ENCODE measurements around the gene BEGAIN. TPM values are rescaled to one million over a fixed set of nuclear protein-coding genes. Genes with fewer than 3 reads are reported as not detected.

The BEGAIN gene
- total and polyA plus RNA-seq, 2 of the 8 experiments (the other 6 are each of a cell fraction or from before 2014, with no cell fraction given): 2.9 to 3.0 TPM

GRCh38 chr14:100525615-100526014 is 61.6 kb downstream of the BEGAIN start (continued):
- TF ChIP-seq BCL11A (IDR thresholded peaks at IDR 0.05; ENCODE audit: low read depth in 2 of 2, low read length in 2 of 2): no peak
- TF ChIP-seq FOSL1 (IDR thresholded peaks at IDR 0.05; ENCODE audit: insufficient read depth, low read depth, low read length): no peak
- no peak for TF ChIP-seq BACH1 (IDR thresholded peaks at IDR 0.05; ENCODE audit: low read length)
- no peak for TF ChIP-seq SIX5 (IDR thresholded peaks at IDR 0.05; ENCODE audit: low read depth, low read length)
- no peak for TF ChIP-seq CBX8 (IDR thresholded peaks at IDR 0.05; ENCODE audit: borderline replicate concordance, low read depth, low read length)

Measured in H1 (cell line).